HEK293 (cell line): ENCODE results near the gene OPTN.
A peak's percentile ranks its signal among the peaks of the same experiment; 100 is the strongest.

ENCODE experiments used
- CTCF ChIA-PET: fragments of 350-600 bp; formaldehyde crosslinking; extraction: SDS; loops from one replicate; lab custom pipeline; 2021; ENCODE audit warnings: antibody characterized with exemption; lab: Yijun Ruan, JAX
- POLR2A ChIA-PET: fragments of 300-600 bp; formaldehyde crosslinking; extraction: SDS; loops from one replicate; lab custom pipeline; 2020; ENCODE audit warnings: antibody characterized with exemption, inconsistent platforms; lab: Yijun Ruan, JAX
- H3K27ac ChIP-seq: fragments of 200-500 bp; sonication (Bioruptor generic); 2 replicates; pipeline ENCODE4 v1.5.1; 2014; ENCODE audit warnings: low read depth, low read length, control low read depth, inconsistent platforms; ENCODE audit errors: extremely low read depth
- H3K36me3 ChIP-seq, 2 experiments: fragments of 200-500 bp in 1 of 2; sonication (Bioruptor generic) in 1 of 2; 1 replicate in 1 of 2; 2 replicates in 1 of 2; pipeline ENCODE4 v1.5.1; 2014 to 2017; ENCODE audit warnings: inconsistent platforms in 2 of 2, low read length in 2 of 2; ENCODE audit not compliant: control insufficient read depth in 2 of 2, insufficient read depth in 1 of 2
- H3K4me1 ChIP-seq: fragments of 200-500 bp; sonication (Bioruptor generic); 2 replicates; pipeline ENCODE4 v1.5.1; 2014; ENCODE audit warnings: mild to moderate bottlenecking, low read length, inconsistent platforms; ENCODE audit not compliant: control insufficient read depth, insufficient read depth
- H3K4me3 ChIP-seq: 2 replicates; pipeline ENCODE4 v1.5.1; 2011; ENCODE audit warnings: low read depth, mild to moderate bottlenecking, control low read depth, low read length, moderate library complexity
- H3K9me3 ChIP-seq: fragments of 200-500 bp; sonication (Bioruptor generic); 2 replicates; pipeline ENCODE4 v1.5.1; 2014; ENCODE audit warnings: low read depth, low read length, inconsistent platforms; ENCODE audit not compliant: control insufficient read depth, insufficient read depth
- CTCF ChIP-seq: fragments of 450-650 bp; formaldehyde crosslinking; IDR thresholded peaks from 2 replicates; pipeline ENCODE4 v1.5.1; 2016; ENCODE audit warnings: missing biosample characterization, missing genetic modification characterization
- EGR2 ChIP-seq: fragments of 450-650 bp; formaldehyde crosslinking; IDR thresholded peaks from 2 replicates; pipeline ENCODE4 v1.5.1; 2016; ENCODE audit warnings: low read depth, missing biosample characterization, missing genetic modification characterization
- SETDB1 ChIP-seq: IDR thresholded peaks from one replicate; pipeline ENCODE4 v1.6.1; 2017; ENCODE audit warnings: mild to moderate bottlenecking, low read length, moderate library complexity, mixed read lengths; ENCODE audit not compliant: insufficient read length
- TCF7L2 ChIP-seq: IDR thresholded peaks from 2 replicates; pipeline ENCODE4 v1.6.1; 2011; ENCODE audit warnings: low read depth, mild to moderate bottlenecking, inconsistent platforms, low read length, moderate library complexity, borderline replicate concordance
- ZBTB17 ChIP-seq: fragments of 450-650 bp; formaldehyde crosslinking; IDR thresholded peaks from 2 replicates; pipeline ENCODE4 v1.5.1; 2016; ENCODE audit warnings: missing biosample characterization, missing genetic modification characterization
- ZNF169 ChIP-seq: fragments of 450-650 bp; formaldehyde crosslinking; IDR thresholded peaks from 2 replicates; pipeline ENCODE4 v1.5.1; 2016; ENCODE audit warnings: missing biosample characterization, missing genetic modification characterization
- ZNF174 ChIP-seq: fragments of 450-650 bp; formaldehyde crosslinking; IDR thresholded peaks from 2 replicates; pipeline ENCODE4 v1.5.0; 2017; ENCODE audit warnings: missing biosample characterization, mild to moderate bottlenecking, missing genetic modification characterization
- ZNF184 ChIP-seq: fragments of 450-650 bp; IDR thresholded peaks from 2 replicates; pipeline ENCODE4 v1.5.1; 2018; ENCODE audit warnings: missing biosample characterization, mild to moderate bottlenecking, missing genetic modification characterization
- ZNF266 ChIP-seq: fragments of 450-650 bp; formaldehyde crosslinking; IDR thresholded peaks from 2 replicates; pipeline ENCODE4 v1.5.1; 2016; ENCODE audit warnings: missing biosample characterization, missing genetic modification characterization, low read depth
- ZNF335 ChIP-seq: fragments of 450-650 bp; formaldehyde crosslinking; conservative IDR thresholded peaks from 2 replicates; pipeline ENCODE4 v1.5.1; 2016; ENCODE audit warnings: missing biosample characterization, missing genetic modification characterization
- ZNF488 ChIP-seq: fragments of 450-650 bp; formaldehyde crosslinking; IDR thresholded peaks from 2 replicates; pipeline ENCODE4 v1.5.1; 2016; ENCODE audit warnings: missing biosample characterization, missing genetic modification characterization
- ZNF654 ChIP-seq: fragments of 450-650 bp; formaldehyde crosslinking; IDR thresholded peaks from 2 replicates; pipeline ENCODE4 v1.5.1; 2016; ENCODE audit warnings: low read depth, missing biosample characterization, missing genetic modification characterization
- ZNF660 ChIP-seq: fragments of 450-650 bp; IDR thresholded peaks from 2 replicates; pipeline ENCODE4 v1.5.1; 2018; ENCODE audit warnings: missing biosample characterization, mild to moderate bottlenecking, missing genetic modification characterization
- ZNF677 ChIP-seq: fragments of 450-650 bp; IDR thresholded peaks from 2 replicates; pipeline ENCODE4 v1.5.0; 2018; ENCODE audit warnings: missing biosample characterization, mild to moderate bottlenecking, missing genetic modification characterization, moderate library complexity
- ZNF776 ChIP-seq: fragments of 450-650 bp; formaldehyde crosslinking; IDR thresholded peaks from 2 replicates; pipeline ENCODE4 v1.5.0; 2017; ENCODE audit warnings: missing biosample characterization, missing genetic modification characterization, borderline replicate concordance
- ZNF792 ChIP-seq: fragments of 450-650 bp; formaldehyde crosslinking; IDR thresholded peaks from 2 replicates; pipeline ENCODE4 v1.5.1; 2016; ENCODE audit warnings: missing biosample characterization, missing genetic modification characterization
- ZNF837 ChIP-seq: fragments of 450-650 bp; formaldehyde crosslinking; IDR thresholded peaks from 2 replicates; pipeline ENCODE4 v1.5.1; 2016; ENCODE audit warnings: missing biosample characterization, missing genetic modification characterization
- TF ChIP-seq, protein P1 (sequence below): fragments of 450-650 bp; formaldehyde crosslinking; conservative IDR thresholded peaks from 2 replicates; pipeline ENCODE4 v1.5.1; 2016; ENCODE audit warnings: low read depth, missing biosample characterization, missing genetic modification characterization
- TF ChIP-seq, protein P2 (sequence below): fragments of 450-650 bp; formaldehyde crosslinking; IDR thresholded peaks from 2 replicates; pipeline ENCODE4 v1.5.1; 2016; ENCODE audit warnings: missing biosample characterization, missing genetic modification characterization, low read depth
- TF ChIP-seq, protein P3 (sequence below): fragments of 450-650 bp; formaldehyde crosslinking; IDR thresholded peaks from 2 replicates; pipeline ENCODE4 v1.5.1; 2017; ENCODE audit warnings: missing biosample characterization, missing genetic modification characterization
- TF ChIP-seq, protein P4 (sequence below): fragments of 450-650 bp; formaldehyde crosslinking; IDR thresholded peaks from 2 replicates; pipeline ENCODE4 v1.5.0; 2017; ENCODE audit warnings: missing biosample characterization, missing genetic modification characterization, borderline replicate concordance

OPTN gene

GRCh38 chr10:13074563-13075451, 25.2 kb upstream of the OPTN start (continued):
- TF ChIP-seq, protein P1, sequence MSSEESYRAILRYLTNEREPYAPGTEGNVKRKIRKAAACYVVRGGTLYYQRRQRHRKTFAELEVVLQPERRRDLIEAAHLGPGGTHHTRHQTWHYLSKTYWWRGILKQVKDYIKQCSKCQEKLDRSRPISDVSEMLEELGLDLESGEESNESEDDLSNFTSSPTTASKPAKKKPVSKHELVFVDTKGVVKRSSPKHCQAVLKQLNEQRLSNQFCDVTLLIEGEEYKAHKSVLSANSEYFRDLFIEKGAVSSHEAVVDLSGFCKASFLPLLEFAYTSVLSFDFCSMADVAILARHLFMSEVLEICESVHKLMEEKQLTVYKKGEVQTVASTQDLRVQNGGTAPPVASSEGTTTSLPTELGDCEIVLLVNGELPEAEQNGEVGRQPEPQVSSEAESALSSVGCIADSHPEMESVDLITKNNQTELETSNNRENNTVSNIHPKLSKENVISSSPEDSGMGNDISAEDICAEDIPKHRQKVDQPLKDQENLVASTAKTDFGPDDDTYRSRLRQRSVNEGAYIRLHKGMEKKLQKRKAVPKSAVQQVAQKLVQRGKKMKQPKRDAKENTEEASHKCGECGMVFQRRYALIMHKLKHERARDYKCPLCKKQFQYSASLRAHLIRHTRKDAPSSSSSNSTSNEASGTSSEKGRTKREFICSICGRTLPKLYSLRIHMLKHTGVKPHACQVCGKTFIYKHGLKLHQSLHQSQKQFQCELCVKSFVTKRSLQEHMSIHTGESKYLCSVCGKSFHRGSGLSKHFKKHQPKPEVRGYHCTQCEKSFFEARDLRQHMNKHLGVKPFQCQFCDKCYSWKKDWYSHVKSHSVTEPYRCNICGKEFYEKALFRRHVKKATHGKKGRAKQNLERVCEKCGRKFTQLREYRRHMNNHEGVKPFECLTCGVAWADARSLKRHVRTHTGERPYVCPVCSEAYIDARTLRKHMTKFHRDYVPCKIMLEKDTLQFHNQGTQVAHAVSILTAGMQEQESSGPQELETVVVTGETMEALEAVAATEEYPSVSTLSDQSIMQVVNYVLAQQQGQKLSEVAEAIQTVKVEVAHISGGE (tag by site-specific recombination): no peak
- TF ChIP-seq ZNF169 (tag by site-specific recombination) (no peak), ZNF792 (tag by site-specific recombination) (no peak), ZNF654 (tag by site-specific recombination) (peak; percentile 97), ZNF837 (no peak), ZNF660 (peak; percentile 54; the same call in 1 of the 2 replicates), ZBTB17 (tag by site-specific recombination) (no peak), CTCF (tag by site-specific recombination) (peak; percentile 68; the same call in 1 of the 2 replicates), ZNF776 (tag by site-specific recombination) (no peak), ZNF335 (tag by site-specific recombination) (peak; percentile 56), ZNF266 (no peak), TCF7L2 (no peak), EGR2 (tag by site-specific recombination) (peak; percentile 50; the same call in 1 of the 2 replicates)
- TF ChIP-seq, protein P2, sequence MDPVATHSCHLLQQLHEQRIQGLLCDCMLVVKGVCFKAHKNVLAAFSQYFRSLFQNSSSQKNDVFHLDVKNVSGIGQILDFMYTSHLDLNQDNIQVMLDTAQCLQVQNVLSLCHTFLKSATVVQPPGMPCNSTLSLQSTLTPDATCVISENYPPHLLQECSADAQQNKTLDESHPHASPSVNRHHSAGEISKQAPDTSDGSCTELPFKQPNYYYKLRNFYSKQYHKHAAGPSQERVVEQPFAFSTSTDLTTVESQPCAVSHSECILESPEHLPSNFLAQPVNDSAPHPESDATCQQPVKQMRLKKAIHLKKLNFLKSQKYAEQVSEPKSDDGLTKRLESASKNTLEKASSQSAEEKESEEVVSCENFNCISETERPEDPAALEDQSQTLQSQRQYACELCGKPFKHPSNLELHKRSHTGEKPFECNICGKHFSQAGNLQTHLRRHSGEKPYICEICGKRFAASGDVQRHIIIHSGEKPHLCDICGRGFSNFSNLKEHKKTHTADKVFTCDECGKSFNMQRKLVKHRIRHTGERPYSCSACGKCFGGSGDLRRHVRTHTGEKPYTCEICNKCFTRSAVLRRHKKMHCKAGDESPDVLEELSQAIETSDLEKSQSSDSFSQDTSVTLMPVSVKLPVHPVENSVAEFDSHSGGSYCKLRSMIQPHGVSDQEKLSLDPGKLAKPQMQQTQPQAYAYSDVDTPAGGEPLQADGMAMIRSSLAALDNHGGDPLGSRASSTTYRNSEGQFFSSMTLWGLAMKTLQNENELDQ (tag by site-specific recombination): no peak
- TF ChIP-seq, protein P3, sequence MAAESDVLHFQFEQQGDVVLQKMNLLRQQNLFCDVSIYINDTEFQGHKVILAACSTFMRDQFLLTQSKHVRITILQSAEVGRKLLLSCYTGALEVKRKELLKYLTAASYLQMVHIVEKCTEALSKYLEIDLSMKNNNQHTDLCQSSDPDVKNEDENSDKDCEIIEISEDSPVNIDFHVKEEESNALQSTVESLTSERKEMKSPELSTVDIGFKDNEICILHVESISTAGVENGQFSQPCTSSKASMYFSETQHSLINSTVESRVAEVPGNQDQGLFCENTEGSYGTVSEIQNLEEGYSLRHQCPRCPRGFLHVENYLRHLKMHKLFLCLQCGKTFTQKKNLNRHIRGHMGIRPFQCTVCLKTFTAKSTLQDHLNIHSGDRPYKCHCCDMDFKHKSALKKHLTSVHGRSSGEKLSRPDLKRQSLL: no peak

DNA sequence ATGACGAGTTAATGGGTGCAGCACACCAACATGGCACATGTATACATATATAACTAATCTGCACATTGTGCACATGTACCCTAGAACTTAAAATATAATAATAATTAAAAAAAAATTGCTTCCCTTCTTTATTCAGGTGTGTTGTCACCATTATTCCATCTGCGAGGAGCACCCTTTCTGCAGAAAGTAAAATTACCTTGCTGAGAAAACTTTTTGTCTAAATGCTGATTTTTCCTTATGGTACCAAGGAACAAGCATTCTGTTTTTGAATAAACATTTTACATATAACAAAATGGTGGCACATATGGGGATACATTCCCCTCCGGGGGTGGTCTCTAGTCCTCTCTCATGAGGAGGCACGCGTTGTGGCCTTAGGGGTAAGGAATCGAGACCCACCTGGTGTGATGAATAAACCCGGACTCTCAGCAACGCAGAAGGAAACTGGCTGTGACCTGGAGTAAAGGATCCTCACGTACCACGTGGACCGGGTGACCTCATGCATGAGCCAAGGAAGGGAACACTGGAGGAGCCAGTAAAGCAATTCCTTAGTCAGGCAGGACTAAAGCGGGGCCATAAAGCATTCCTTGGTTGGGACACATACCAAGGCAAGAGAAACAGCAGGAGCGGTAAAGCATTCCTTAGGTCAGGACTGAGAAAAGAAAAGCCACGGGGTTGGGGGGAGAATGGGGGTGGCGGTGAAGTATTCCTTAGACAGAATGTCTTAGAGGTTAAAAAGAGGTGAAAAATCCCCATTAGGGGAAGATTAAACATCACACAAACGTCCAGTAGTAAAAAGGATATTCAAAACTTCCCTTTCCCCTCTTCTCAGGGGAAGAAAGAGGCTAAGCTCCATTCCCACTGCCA, 20.8 kb upstream of the OPTN start:
- POLR2A ChIA-PET: no interaction called here

More for the DNA sequence above, 20.8 kb upstream of the OPTN start:
- no peak overlapping the region for H3K27ac ChIP-seq
- no peaks in the 10 kb centered on the region for H3K36me3 ChIP-seq
- H3K4me3 ChIP-seq: no peak overlapping the region
- TF ChIP-seq ZNF174 (tag by site-specific recombination) (no peak), ZNF488 (tag by site-specific recombination) (no peak), ZNF677 (peak; percentile 95), ZNF184 (tag by site-specific recombination) (no peak), SETDB1 (peak; percentile 87)
- TF ChIP-seq, protein P4, sequence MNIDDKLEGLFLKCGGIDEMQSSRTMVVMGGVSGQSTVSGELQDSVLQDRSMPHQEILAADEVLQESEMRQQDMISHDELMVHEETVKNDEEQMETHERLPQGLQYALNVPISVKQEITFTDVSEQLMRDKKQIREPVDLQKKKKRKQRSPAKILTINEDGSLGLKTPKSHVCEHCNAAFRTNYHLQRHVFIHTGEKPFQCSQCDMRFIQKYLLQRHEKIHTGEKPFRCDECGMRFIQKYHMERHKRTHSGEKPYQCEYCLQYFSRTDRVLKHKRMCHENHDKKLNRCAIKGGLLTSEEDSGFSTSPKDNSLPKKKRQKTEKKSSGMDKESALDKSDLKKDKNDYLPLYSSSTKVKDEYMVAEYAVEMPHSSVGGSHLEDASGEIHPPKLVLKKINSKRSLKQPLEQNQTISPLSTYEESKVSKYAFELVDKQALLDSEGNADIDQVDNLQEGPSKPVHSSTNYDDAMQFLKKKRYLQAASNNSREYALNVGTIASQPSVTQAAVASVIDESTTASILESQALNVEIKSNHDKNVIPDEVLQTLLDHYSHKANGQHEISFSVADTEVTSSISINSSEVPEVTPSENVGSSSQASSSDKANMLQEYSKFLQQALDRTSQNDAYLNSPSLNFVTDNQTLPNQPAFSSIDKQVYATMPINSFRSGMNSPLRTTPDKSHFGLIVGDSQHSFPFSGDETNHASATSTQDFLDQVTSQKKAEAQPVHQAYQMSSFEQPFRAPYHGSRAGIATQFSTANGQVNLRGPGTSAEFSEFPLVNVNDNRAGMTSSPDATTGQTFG (tag by site-specific recombination): no peak
- H3K4me1 ChIP-seq: no peaks in the 10 kb centered on the region
- H3K9me3 ChIP-seq: no peaks in the 10 kb centered on the region
- CTCF ChIA-PET: no interaction called here
